Lung (tissue), 12 donors: ENCODE results near the gene IFT81. TPM values are rescaled to one million over a fixed set of nuclear protein-coding genes. Genes with fewer than 3 reads are reported as not detected.
A peak's percentile ranks its signal among the peaks of the same experiment; 100 is the strongest.

Experiments used
- ATAC-seq: fragments of 200-7000 bp; cut with Tn5 transposase; one replicate; pipeline ENCODE4 v1.9.1; 2020; ENCODE audit warnings: moderate number of reproducible peaks; ENCODE audit not compliant: insufficient read depth, low FRiP score
- DNase-seq, 3 donors: peaks; one replicate each; pipeline ENCODE4 v3.0.0-alpha.2; 2013 to 2017
- H3K27ac ChIP-seq, 2 donors: one replicate each; pipeline ENCODE4 v1.5.1; 2013; ENCODE audit warnings: mild to moderate bottlenecking in 2 of 2, moderate library complexity in 2 of 2, control low read depth in 1 of 2, inconsistent platforms in 1 of 2, low read depth in 1 of 2, low read length in 1 of 2
- H3K27me3 ChIP-seq, 3 donors: one replicate each; pipeline ENCODE4 v1.5.1; 2013; ENCODE audit warnings: low read length in 2 of 3; ENCODE audit not compliant: control insufficient read depth in 3 of 3, insufficient read depth in 3 of 3
- H3K36me3 ChIP-seq, 4 donors: one replicate each; pipeline ENCODE4 v1.5.1; 2013; ENCODE audit warnings: low read length in 4 of 4, mild to moderate bottlenecking in 1 of 4, moderate library complexity in 1 of 4; ENCODE audit not compliant: control insufficient read depth in 4 of 4, insufficient read depth in 4 of 4
- H3K4me1 ChIP-seq, 5 donors: one replicate each; pipeline ENCODE4 v1.5.1; 2013; ENCODE audit warnings: low read length in 5 of 5, mild to moderate bottlenecking in 2 of 5, moderate library complexity in 1 of 5; ENCODE audit not compliant: control insufficient read depth in 5 of 5, insufficient read depth in 5 of 5
- H3K4me3 ChIP-seq: one replicate; pipeline ENCODE4 v1.5.1; 2013; ENCODE audit warnings: mild to moderate bottlenecking, control low read depth, moderate library complexity
- H3K9ac ChIP-seq, 2 donors: one replicate each; pipeline ENCODE4 v1.5.1; 2013; ENCODE audit warnings: low read length in 2 of 2, control low read depth in 1 of 2; ENCODE audit not compliant: insufficient read depth in 1 of 2
- H3K9me3 ChIP-seq, 4 donors: one replicate each; pipeline ENCODE4 v1.5.1; 2013; ENCODE audit warnings: low read length in 3 of 4, mild to moderate bottlenecking in 1 of 4, moderate library complexity in 1 of 4; ENCODE audit not compliant: control insufficient read depth in 4 of 4, insufficient read depth in 3 of 4
- WGBS, 2 donors: extraction: QIAGEN DNeasy Blood & Tissue Kit; methylation state at CpG; one replicate each; pipeline ENCODE4 v1.1.7; 2013; 5-methylcytosine and 5-hydroxymethylcytosine counted together
- polyA plus RNA-seq, 2 donors: library from polyadenylated mRNA; stranded (reverse); fragments of 200-250 nt; gene quantifications; one replicate each; pipeline ENCODE4 v1.2.1, GENCODE V29; 2013
- total RNA-seq, 2 donors: library from RNA; depleted of rRNA in 1 of 2; stranded (reverse); fragments of >200 nt in 1 of 2; gene quantifications; one replicate each; pipeline ENCODE4 v1.2.1, GENCODE V29; 2014 to 2021
- TF ChIP-seq, protein P1 (sequence below): IDR thresholded peaks from 2 replicates; pipeline ENCODE4 v1.5.1; 2012; ENCODE audit warnings: mild to moderate bottlenecking; ENCODE audit errors: control extremely low read depth, extremely low read depth
- donor health status: control.
- donor health status: control.
- donor health status: Bipolar disorder and iron deficiency.
- donor health status: healthy.
- donor health status: DM: yes; HTN: yes; CAD: no.

IFT81 gene
- total and polyA plus RNA-seq, 4 donors = 5.4 to 43.1 (median 10.8) TPM

DNA sequence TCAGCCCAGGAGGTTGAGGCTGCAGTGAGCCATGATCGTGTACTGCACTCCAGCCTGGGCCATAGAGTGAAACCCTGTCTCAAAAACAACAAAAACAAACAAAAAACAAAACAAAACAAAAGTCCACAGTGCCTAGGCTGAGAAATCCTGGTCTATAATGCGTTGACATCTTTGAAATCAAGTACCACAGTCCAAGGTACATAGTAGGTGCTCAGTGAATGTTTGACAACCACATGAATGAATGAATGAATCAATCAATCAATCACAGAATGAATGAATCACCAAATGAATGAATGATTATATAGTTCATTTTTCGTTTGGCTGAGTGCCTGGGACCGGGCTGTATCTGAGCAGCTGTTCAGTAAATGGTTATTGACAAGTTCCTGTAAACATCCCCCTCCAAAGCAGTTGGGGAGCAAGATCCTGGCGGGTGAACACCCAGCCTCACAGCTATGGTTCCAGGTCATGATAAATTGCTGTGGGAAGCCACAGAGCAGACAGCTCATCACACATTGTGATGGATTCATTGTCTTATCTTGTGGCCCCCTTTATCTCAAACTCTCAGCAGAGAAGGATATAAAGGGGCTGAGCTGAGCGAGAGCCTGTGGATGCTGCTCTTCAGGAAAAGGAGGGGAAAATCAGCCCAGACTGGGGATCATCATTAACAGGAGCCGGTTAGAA, 30.4 kb upstream of the IFT81 start:
- no peak for ATAC-seq
- TF ChIP-seq, protein P1, sequence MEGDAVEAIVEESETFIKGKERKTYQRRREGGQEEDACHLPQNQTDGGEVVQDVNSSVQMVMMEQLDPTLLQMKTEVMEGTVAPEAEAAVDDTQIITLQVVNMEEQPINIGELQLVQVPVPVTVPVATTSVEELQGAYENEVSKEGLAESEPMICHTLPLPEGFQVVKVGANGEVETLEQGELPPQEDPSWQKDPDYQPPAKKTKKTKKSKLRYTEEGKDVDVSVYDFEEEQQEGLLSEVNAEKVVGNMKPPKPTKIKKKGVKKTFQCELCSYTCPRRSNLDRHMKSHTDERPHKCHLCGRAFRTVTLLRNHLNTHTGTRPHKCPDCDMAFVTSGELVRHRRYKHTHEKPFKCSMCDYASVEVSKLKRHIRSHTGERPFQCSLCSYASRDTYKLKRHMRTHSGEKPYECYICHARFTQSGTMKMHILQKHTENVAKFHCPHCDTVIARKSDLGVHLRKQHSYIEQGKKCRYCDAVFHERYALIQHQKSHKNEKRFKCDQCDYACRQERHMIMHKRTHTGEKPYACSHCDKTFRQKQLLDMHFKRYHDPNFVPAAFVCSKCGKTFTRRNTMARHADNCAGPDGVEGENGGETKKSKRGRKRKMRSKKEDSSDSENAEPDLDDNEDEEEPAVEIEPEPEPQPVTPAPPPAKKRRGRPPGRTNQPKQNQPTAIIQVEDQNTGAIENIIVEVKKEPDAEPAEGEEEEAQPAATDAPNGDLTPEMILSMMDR = no peak
- H3K36me3 ChIP-seq = no peaks in the 10 kb centered on the region
- H3K4me3 ChIP-seq = no peak overlapping the region
- H3K27ac ChIP-seq = no peak overlapping the region
- no peak for DNase-seq
- WGBS, 2 donors = 51 to 52% methylated on average over 7 of the region's 7 CpGs
- peaks cover 0 to 2% (median 0%) of the 10 kb centered on the region in 4 donors for H3K9me3 ChIP-seq
- H3K4me1 ChIP-seq = peaks cover 0 to 3% (median 0%) of the 10 kb centered on the region in 5 donors
- H3K27me3 ChIP-seq = peaks cover 0 to under 1% (median 0%) of the 10 kb centered on the region in 3 donors
- H3K9ac ChIP-seq = no peak overlapping the region

DNA sequence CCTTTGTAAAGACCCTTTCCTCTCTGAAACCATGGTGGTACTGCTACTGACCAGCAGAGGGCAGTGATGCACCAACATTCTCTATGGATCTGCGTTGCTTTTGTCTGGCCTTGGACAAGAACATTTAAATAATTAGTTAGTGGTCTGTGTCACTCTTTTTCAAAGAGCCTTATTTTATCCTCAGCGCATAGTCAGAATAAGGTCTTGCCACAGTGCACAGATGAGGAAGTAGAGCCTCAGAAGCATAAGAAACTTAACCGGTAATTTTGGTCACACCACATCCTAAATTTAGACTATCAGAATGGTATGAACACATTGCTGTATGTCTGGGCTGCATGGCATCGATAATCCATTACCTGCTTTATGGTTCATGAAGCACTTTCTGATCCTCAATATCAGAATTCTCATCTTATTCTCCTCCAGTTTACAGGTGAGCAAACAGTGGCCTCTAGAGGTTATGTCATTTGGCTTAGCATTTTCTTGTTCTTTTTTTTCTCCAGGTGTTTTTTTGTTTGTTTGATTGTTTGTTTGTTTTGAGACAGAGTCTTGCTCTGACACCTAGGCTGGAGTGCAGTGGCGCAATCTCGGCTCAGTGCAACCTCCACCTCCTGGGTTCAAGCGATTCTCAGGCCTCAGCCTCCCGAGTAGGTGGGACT, 23.7 kb upstream of the IFT81 start:
- peak; percentile 64 for ATAC-seq
- H3K9me3 ChIP-seq = no peaks in the 10 kb centered on the region
- peaks cover 0 to 10% (median 0%) of the 10 kb centered on the region in 5 donors for H3K4me1 ChIP-seq
- H3K9ac ChIP-seq = no peak overlapping the region
- TF ChIP-seq, protein P1 = peak; percentile 87
- H3K36me3 ChIP-seq = no peaks in the 10 kb centered on the region
- DNase-seq = peak; percentile 77 to 88 (median 86)
- no peak overlapping the region for H3K4me3 ChIP-seq
- 46 to 52% methylated on average over 8 of the region's 8 CpGs for WGBS, 2 donors
- H3K27ac ChIP-seq = no peak overlapping the region
- no peaks in the 10 kb centered on the region for H3K27me3 ChIP-seq

DNA sequence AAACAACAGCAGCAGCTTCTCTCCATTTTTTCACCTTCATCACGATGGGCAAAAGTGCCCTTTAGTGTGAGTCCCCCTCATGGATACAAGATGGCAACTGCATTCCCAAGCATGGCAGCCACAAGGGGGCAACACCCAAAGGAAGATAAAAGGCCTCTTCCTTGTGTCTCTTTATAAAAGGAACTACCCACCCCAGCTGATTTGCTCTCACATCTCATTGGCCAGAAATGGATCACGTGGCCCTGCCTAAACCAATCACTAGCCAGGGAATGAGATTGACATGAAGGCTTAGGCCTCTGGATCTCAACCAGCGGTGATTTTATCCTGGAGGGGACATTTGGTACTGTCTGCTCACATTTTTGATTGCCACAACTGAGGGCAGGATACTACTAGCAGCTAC, 21.9 kb upstream of the IFT81 start:
- no peak overlapping the region for H3K27ac ChIP-seq
- H3K36me3 ChIP-seq = no peaks in the 10 kb centered on the region
- TF ChIP-seq, protein P1 = no peak
- H3K9ac ChIP-seq = no peak overlapping the region
- peaks cover 0 to 16% (median 0%) of the 10 kb centered on the region in 5 donors for H3K4me1 ChIP-seq
- 93 to 95% methylated on average over 3 of the region's 3 CpGs for WGBS, 2 donors
- no peaks in the 10 kb centered on the region for H3K27me3 ChIP-seq
- no peaks in the 10 kb centered on the region for H3K9me3 ChIP-seq
- no peak overlapping the region for H3K4me3 ChIP-seq
- DNase-seq = peak in 2 of 3 donors; percentile 26 to 33
- no peak for ATAC-seq
